H1 (cell line): ENCODE data around the gene SLC6A17. TPM values are rescaled to one million over a fixed set of nuclear protein-coding genes. Genes with fewer than 3 reads are reported as not detected.

Experiments used
- CTCF ChIA-PET: fragments of 300-600 bp; sonication (Branson Sonifier 250); formaldehyde crosslinking; loops from one replicate; lab custom pipeline; 2021; ENCODE audit not compliant: partially characterized antibody; lab: Charles Lee
- POLR2A ChIA-PET: fragments of 300-600 bp; sonication (Branson Sonifier 250); formaldehyde crosslinking; loops from one replicate; lab custom pipeline; 2021; ENCODE audit warnings: inconsistent platforms; ENCODE audit not compliant: partially characterized antibody; lab: Charles Lee
- DNase-seq, 2 experiments: peaks; one replicate each; pipeline versions ENCODE4 v3.0.0 to v3.0.0-alpha.2; 2010 to 2022; ENCODE audit warnings: low spot score in 2 of 2, low read depth in 1 of 2, mixed read lengths in 1 of 2
- FAIRE-seq: peaks from 2 replicates; lab custom pipeline; 2011; peaks lifted over from hg19 to GRCh38; lab: Jason Lieb, UNC
- H2AFZ ChIP-seq: 2 replicates; pipeline ENCODE4 v1.8.1; 2012; ENCODE audit warnings: low read length, inconsistent platforms
- H2AK5ac ChIP-seq: 2 replicates; pipeline ENCODE4 v1.6.1; 2013; ENCODE audit warnings: low read depth, low read length
- H2BK120ac ChIP-seq: replicated peaks from 2 replicates; pipeline ENCODE3; 2013; ENCODE audit warnings: low read depth, low read length, inconsistent platforms
- H2BK12ac ChIP-seq: 2 replicates; pipeline ENCODE4 v1.6.1; 2013; ENCODE audit warnings: low read depth, low read length
- H2BK15ac ChIP-seq: 2 replicates; pipeline ENCODE4 v1.6.1; 2013; ENCODE audit warnings: low read length
- H2BK20ac ChIP-seq: 2 replicates; pipeline ENCODE4 v1.6.1; 2013; ENCODE audit warnings: low read length
- H2BK5ac ChIP-seq: 2 replicates; pipeline ENCODE4 v1.6.1; 2013; ENCODE audit warnings: low read depth, low read length
- H3K14ac ChIP-seq: 2 replicates; pipeline ENCODE4 v1.6.1; 2013; ENCODE audit warnings: inconsistent platforms; ENCODE audit not compliant: insufficient read length
- H3K18ac ChIP-seq: 2 replicates; pipeline ENCODE4 v1.6.1; 2013; ENCODE audit warnings: low read length; ENCODE audit errors: extremely low read depth
- H3K23ac ChIP-seq: 2 replicates; pipeline ENCODE4 v1.6.1; 2013; ENCODE audit warnings: inconsistent platforms; ENCODE audit not compliant: insufficient read length
- H3K23me2 ChIP-seq: 2 replicates; pipeline ENCODE4 v1.6.1; 2013; ENCODE audit warnings: low read depth, low read length
- H3K27ac ChIP-seq: 2 replicates; pipeline ENCODE4 v1.6.1; 2011; ENCODE audit warnings: low read depth, low read length, inconsistent platforms
- H3K27me3 ChIP-seq, 4 experiments: replicated peaks in 1 of 4; 1 replicate in 1 of 4; 2 replicates in 3 of 4; pipeline versions ENCODE4 v1.6.1 to v1.8.1; 2011 to 2013; ENCODE audit warnings: low read length in 3 of 4, mild to moderate bottlenecking in 3 of 4, inconsistent platforms in 2 of 4, mixed read lengths in 2 of 4, moderate library complexity in 1 of 4; ENCODE audit not compliant: control insufficient read depth in 3 of 4, insufficient read depth in 3 of 4; ENCODE audit errors: extremely low read depth in 1 of 4
- H3K36me3 ChIP-seq, 4 experiments: 2 replicates each; pipeline versions ENCODE4 v1.6.1 to v1.8.1; 2011 to 2013; ENCODE audit warnings: mild to moderate bottlenecking in 4 of 4, low read length in 3 of 4, moderate library complexity in 2 of 4, control low read depth in 1 of 4, inconsistent platforms in 1 of 4; ENCODE audit not compliant: insufficient read depth in 4 of 4, control insufficient read depth in 2 of 4
- H3K4ac ChIP-seq: replicated peaks from 2 replicates; pipeline ENCODE3; 2013; ENCODE audit warnings: low read length, low read depth, mixed read lengths, inconsistent platforms; ENCODE audit not compliant: insufficient read length
- H3K4me1 ChIP-seq, 4 experiments: replicated peaks in 1 of 4; 1 replicate in 1 of 4; 2 replicates in 3 of 4; pipeline versions ENCODE4 v1.6.1 to v1.8.1; 2011 to 2013; ENCODE audit warnings: low read length in 3 of 4, inconsistent platforms in 2 of 4, mixed read lengths in 1 of 4; ENCODE audit not compliant: insufficient read depth in 4 of 4, control insufficient read depth in 3 of 4
- H3K4me2 ChIP-seq, 2 experiments: 2 replicates each; pipeline versions ENCODE4 v1.6.1 to v1.8.1; 2011 to 2013; ENCODE audit warnings: low read depth in 2 of 2, low read length in 2 of 2, control low read depth in 1 of 2, inconsistent platforms in 1 of 2, mild to moderate bottlenecking in 1 of 2; ENCODE audit not compliant: insufficient read depth in 1 of 2
- H3K4me3 ChIP-seq, 4 experiments: fragments of 200-600, 300-600 bp in 1 of 4; sonication (generic), shearing (Covaris generic), sonication (Bioruptor Twin) in 1 of 4; 2 replicates each; pipeline versions ENCODE4 v1.5.1 to v1.8.1; 2011 to 2016; ENCODE audit warnings: low read length in 4 of 4, low read depth in 3 of 4, control low read depth in 2 of 4, inconsistent platforms in 2 of 4, mild to moderate bottlenecking in 2 of 4, mixed read lengths in 1 of 4, moderate library complexity in 1 of 4; ENCODE audit not compliant: insufficient read depth in 2 of 4; ENCODE audit errors: extremely low read depth in 1 of 4
- H3K56ac ChIP-seq: replicated peaks from 2 replicates; pipeline ENCODE3; 2013; ENCODE audit warnings: low read depth, mild to moderate bottlenecking, mixed read lengths, low read length, inconsistent platforms; ENCODE audit not compliant: insufficient read length
- H3K79me1 ChIP-seq: 2 replicates; pipeline ENCODE4 v1.6.1; 2013; ENCODE audit warnings: low read depth, low read length, control low read depth
- H3K79me2 ChIP-seq, 2 experiments: 2 replicates each; pipeline versions ENCODE4 v1.6.1 to v1.8.1; 2012 to 2013; ENCODE audit warnings: low read length in 2 of 2, mild to moderate bottlenecking in 2 of 2, inconsistent platforms in 1 of 2; ENCODE audit not compliant: insufficient read depth in 2 of 2, control insufficient read depth in 1 of 2
- H3K9ac ChIP-seq, 4 experiments: replicated peaks in 1 of 4; 1 replicate in 1 of 4; 2 replicates in 3 of 4; pipeline versions ENCODE4 v1.6.1 to v1.8.1; 2011 to 2013; ENCODE audit warnings: low read depth in 3 of 4, low read length in 3 of 4, control low read depth in 2 of 4, mild to moderate bottlenecking in 2 of 4, moderate library complexity in 2 of 4, inconsistent platforms in 1 of 4; ENCODE audit errors: extremely low read depth in 1 of 4
- H3K9me3 ChIP-seq, 2 experiments: 2 replicates each; pipeline versions ENCODE4 v1.6.1 to v1.8.1; 2012 to 2013; ENCODE audit warnings: mild to moderate bottlenecking in 2 of 2, moderate library complexity in 2 of 2, control low read depth in 1 of 2, inconsistent platforms in 1 of 2, low read depth in 1 of 2, low read length in 1 of 2, mixed read lengths in 1 of 2; ENCODE audit not compliant: insufficient read depth in 2 of 2
- H4K20me1 ChIP-seq, 2 experiments: replicated peaks in 1 of 2; 2 replicates each; pipeline versions ENCODE3 to v1.8.1; 2011 to 2013; ENCODE audit warnings: inconsistent platforms in 2 of 2, low read length in 2 of 2, mild to moderate bottlenecking in 1 of 2; ENCODE audit not compliant: insufficient read depth in 2 of 2, control insufficient read depth in 1 of 2
- H4K5ac ChIP-seq: 2 replicates; pipeline ENCODE4 v1.6.1; 2013; ENCODE audit warnings: low read length, low read depth, mixed read lengths, inconsistent platforms; ENCODE audit not compliant: insufficient read length
- H4K8ac ChIP-seq: 2 replicates; pipeline ENCODE4 v1.8.0; 2013; ENCODE audit warnings: mild to moderate bottlenecking, moderate library complexity, low read length, inconsistent platforms; ENCODE audit not compliant: insufficient read depth; ENCODE audit errors: extremely low read depth
- H4K91ac ChIP-seq: replicated peaks from 2 replicates; pipeline ENCODE3; 2013; ENCODE audit warnings: low read length, mixed read lengths, inconsistent platforms; ENCODE audit not compliant: insufficient read length
- CEBPB ChIP-seq: IDR thresholded peaks from 2 replicates; pipeline ENCODE4 v1.6.1; 2012; ENCODE audit warnings: low read depth, low read length
- CREB1 ChIP-seq: IDR thresholded peaks from 2 replicates; pipeline ENCODE4 v1.6.1; 2012; ENCODE audit warnings: inconsistent platforms
- EGR1 ChIP-seq: IDR thresholded peaks from 2 replicates; pipeline ENCODE4 v1.6.1; 2011; ENCODE audit warnings: low read depth, low read length, borderline replicate concordance
- EP300 ChIP-seq, 2 experiments: IDR thresholded peaks; 1 replicate in 1 of 2; 2 replicates in 1 of 2; pipeline ENCODE4 v1.6.1; 2011 to 2012; ENCODE audit warnings: low read depth in 2 of 2, low read length in 2 of 2, mild to moderate bottlenecking in 2 of 2, borderline replicate concordance in 1 of 2, inconsistent platforms in 1 of 2, moderate library complexity in 1 of 2
- EZH2 ChIP-seq: fragments of 200-600 bp; sonication (generic); IDR thresholded peaks from 2 replicates; pipeline ENCODE4 v1.7.1; 2012; ENCODE audit warnings: low read depth, mild to moderate bottlenecking, moderate library complexity, low read length, inconsistent platforms; ENCODE audit not compliant: severe bottlenecking
- FOSL1 ChIP-seq: IDR thresholded peaks from 2 replicates; pipeline ENCODE4 v1.6.1; 2011; ENCODE audit warnings: mild to moderate bottlenecking, low read depth, low read length, moderate library complexity; ENCODE audit not compliant: insufficient read depth
- HDAC6 ChIP-seq: IDR thresholded peaks from one replicate; pipeline ENCODE4 v1.7.1; 2012; ENCODE audit warnings: low read depth, mild to moderate bottlenecking, inconsistent platforms, low read length, moderate library complexity
- JUND ChIP-seq: IDR thresholded peaks from 2 replicates; pipeline ENCODE4 v1.6.1; 2011; ENCODE audit warnings: mild to moderate bottlenecking, improper control_type of control experiment, low read length
- NRF1 ChIP-seq: IDR thresholded peaks from 2 replicates; pipeline ENCODE4 v1.6.1; 2011; ENCODE audit warnings: mild to moderate bottlenecking, low read depth, low read length, improper control_type of control experiment
- PHF8 ChIP-seq: fragments of 200-600 bp; sonication (generic); conservative IDR thresholded peaks from 2 replicates; pipeline ENCODE4 v1.7.1; 2012; ENCODE audit warnings: low read depth, mild to moderate bottlenecking, inconsistent platforms, low read length, moderate library complexity
- POLR2A ChIP-seq, 2 experiments: IDR thresholded peaks; 1 replicate in 1 of 2; 2 replicates in 1 of 2; pipeline ENCODE4 v1.6.1; 2011; ENCODE audit warnings: low read depth in 2 of 2, low read length in 2 of 2, mild to moderate bottlenecking in 2 of 2; ENCODE audit errors: control extremely low read depth in 1 of 2
- SP1 ChIP-seq: IDR thresholded peaks from 2 replicates; pipeline ENCODE4 v1.6.1; 2011; ENCODE audit warnings: low read depth, low read length
- SRF ChIP-seq: IDR thresholded peaks from 2 replicates; pipeline ENCODE4 v1.6.1; 2011; ENCODE audit warnings: mild to moderate bottlenecking, low read depth, low read length, moderate library complexity
- WGBS, 2 experiments: shearing (Covaris generic) in 1 of 2; methylation state at CpG; one replicate each; pipeline versions ENCODE4 v1.1.6 to v1.1.7; 2013 to 2015; ENCODE audit warnings: low lambda C conversion rate in 2 of 2, mixed read lengths in 2 of 2, inconsistent platforms in 1 of 2, low coverage in 1 of 2, missing lambda C conversion rate in 1 of 2; ENCODE audit not compliant: insufficient replicate concordance in 2 of 2, insufficient coverage in 1 of 2, insufficient read length in 1 of 2; ENCODE audit errors: extremely low coverage in 1 of 2, missing lambda C conversion rate in 1 of 2; 5-methylcytosine and 5-hydroxymethylcytosine counted together
- polyA plus RNA-seq, 7 experiments: library from polyadenylated mRNA; depleted of rRNA in 3 of 7; stranded (reverse) in 5 of 7; unstranded in 2 of 7; fragments of >200 nt in 5 of 7; fragments of 200-250 nt in 2 of 7; gene quantifications; 1 replicate in 5 of 7; 2 replicates in 1 of 7; 4 replicates in 1 of 7; pipeline versions ENCODE4 v1.2.1 to v1.2.3, GENCODE V29; 2011 to 2013; ENCODE audit warnings: missing spikeins in 2 of 7, mixed read lengths in 2 of 7
- total RNA-seq: library from RNA; stranded (reverse); fragmentation: NEBNext Ultra II Directional; extraction: Animal tissue kit (Norgen Biotek cat#: 25700); gene quantifications from 2 replicates; pipeline ENCODE4 v1.2.1, GENCODE V29; 2021

The SLC6A17 gene
- total and polyA plus RNA-seq, 2 of the 8 experiments (the other 6 are each of a cell fraction or from before 2014, with no cell fraction given), result 0.15 to 0.28 TPM

DNA sequence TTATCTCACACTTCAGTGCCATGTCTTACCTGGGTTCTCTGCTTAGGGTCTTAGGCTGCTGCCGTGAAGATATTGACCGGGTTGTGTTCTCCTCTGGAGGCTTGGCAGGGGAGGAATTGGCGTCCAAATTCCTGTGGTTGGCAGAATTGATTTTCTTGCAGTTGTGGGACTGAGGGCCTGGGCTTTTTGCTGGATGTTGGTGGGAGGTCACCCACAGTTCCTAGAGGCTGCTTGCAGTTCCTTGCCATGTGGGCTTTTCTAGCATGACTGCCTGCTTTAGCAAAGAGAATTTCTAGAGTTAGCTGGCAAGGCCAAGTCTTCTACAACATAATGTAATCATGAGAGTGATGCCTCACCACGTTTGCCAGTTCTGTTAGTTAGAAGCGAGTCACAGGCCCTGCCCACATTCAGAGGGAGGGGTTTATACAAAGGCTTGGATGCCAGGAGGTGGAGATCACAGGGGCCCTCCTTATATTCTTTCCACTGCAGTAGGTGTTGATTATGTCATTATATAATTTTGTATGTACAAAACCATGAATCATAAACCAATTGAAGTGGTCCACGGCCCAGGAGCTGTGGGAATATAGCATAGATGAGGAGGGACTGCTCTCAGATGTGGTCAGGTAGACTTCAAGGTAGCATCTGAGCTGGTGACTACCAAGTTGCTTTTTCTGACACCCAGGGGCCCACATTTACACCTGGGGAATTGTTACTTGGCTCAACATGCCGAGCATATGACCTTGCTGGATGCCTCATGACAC lies 31.5 kb upstream of the SLC6A17 start:
- H3K4me1 ChIP-seq, result no peaks in the 10 kb centered on the region; a peak in 1 of 7 replicates
- no peak overlapping the region for H3K27ac ChIP-seq
- H3K9ac ChIP-seq, result no peak overlapping the region
- H4K20me1 ChIP-seq, result no peaks in the 10 kb centered on the region
- H2BK120ac ChIP-seq, result no peak overlapping the region
- ChIA-PET POLR2A (no interaction called here), CTCF (interaction anchor here (0.7 to 27.0 kb wide), 7 partner anchors 8 to 85 kb away, joined by 3 to 845 read pairs (median 33); no protein-coding TSS in a partner anchor)
- H2AFZ ChIP-seq, result no peak overlapping the region
- no peaks in the 10 kb centered on the region for H3K79me2 ChIP-seq
- no peaks in the 10 kb centered on the region for H3K27me3 ChIP-seq
- H2AK5ac ChIP-seq, result no peak overlapping the region
- H3K18ac ChIP-seq, result no peak overlapping the region
- no peak overlapping the region for H2BK5ac ChIP-seq
- H2BK12ac ChIP-seq, result no peak overlapping the region
- no peak overlapping the region for H3K14ac ChIP-seq
- H3K23ac ChIP-seq, result no peak overlapping the region
- no peak overlapping the region for H4K8ac ChIP-seq
- WGBS, 2 experiments, result 74% methylated on average over 7 of the region's 7 CpGs; no CpG with 5 or more reads in 1 of the 2 experiments
- no peak overlapping the region for H3K4me3 ChIP-seq
- H3K4ac ChIP-seq, result no peak overlapping the region
- DNase-seq, result no peak
- H3K23me2 ChIP-seq, result peaks cover 3% of the 10 kb centered on the region; the same call in 1 of the 2 replicates
- H3K4me2 ChIP-seq, result no peak overlapping the region
- H3K79me1 ChIP-seq, result no peaks in the 10 kb centered on the region
- H3K36me3 ChIP-seq, result no peaks in the 10 kb centered on the region
- no peak overlapping the region for H2BK20ac ChIP-seq
- no peak for FAIRE-seq
- no peak overlapping the region for H4K91ac ChIP-seq
- peaks cover 6 to 9% of the 10 kb centered on the region in 2 experiments; a peak in 1 of 4 replicates for H3K9me3 ChIP-seq
- no peak overlapping the region for H3K56ac ChIP-seq
- no peak overlapping the region for H2BK15ac ChIP-seq
- no peak overlapping the region for H4K5ac ChIP-seq
- TF ChIP-seq PHF8 (no peak), JUND (no peak), CREB1 (no peak), FOSL1 (no peak), POLR2A (IDR thresholded peaks at IDR 0.05; ENCODE audit: control extremely low read depth in 1 of 2, low read depth in 2 of 2, low read length in 2 of 2) (no peak), SP1 (no peak), EP300 (IDR thresholded peaks at IDR 0.05; ENCODE audit: borderline replicate concordance in 1 of 2, low read depth in 2 of 2, low read length in 2 of 2) (no peak), EGR1 (no peak), HDAC6 (no peak), CEBPB (no peak), EZH2 (no peak), SRF (no peak), NRF1 (no peak)
